Motor neuron (in vitro differentiated cells): ENCODE data around the gene SUN5. TPM values are rescaled to one million over a fixed set of nuclear protein-coding genes. Genes with fewer than 3 reads are reported as not detected.
A peak's percentile ranks its signal among the peaks of the same experiment; 100 is the strongest.

Source experiments
- ATAC-seq, 8 experiments: fragments of 200-7000 bp; cut with Tn5 transposase; replicated peaks in 6 of 8; 2 replicates each; pipeline ENCODE4 v1.8.0; 2021; ENCODE audit warnings: mild to moderate bottlenecking in 8 of 8, moderate library complexity in 8 of 8
- H3K27ac ChIP-seq, 2 donors: fragments of 250-450 bp; sonication (Bioruptor Pico); 2 replicates each; pipeline ENCODE4 v1.9.0; 2021; ENCODE audit warnings: antibody characterized with exemption in 2 of 2, mild to moderate bottlenecking in 2 of 2, moderate library complexity in 1 of 2
- H3K4me1 ChIP-seq, 2 donors: fragments of 250-450 bp; sonication (Bioruptor Pico); replicated peaks in 1 of 2; 2 replicates each; pipeline ENCODE4 v1.6.1; 2021; ENCODE audit warnings: antibody characterized with exemption in 2 of 2, mild to moderate bottlenecking in 2 of 2, moderate library complexity in 1 of 2
- H3K4me3 ChIP-seq, 5 donors: fragments of 250-450 bp; sonication (Bioruptor Pico); 2 replicates each; pipeline ENCODE4 v1.9.0; 2021; ENCODE audit warnings: antibody characterized with exemption in 5 of 5, mild to moderate bottlenecking in 5 of 5, moderate library complexity in 4 of 5
- WGBS, 10 experiments: fragments of 450-650 bp; shearing (Covaris generic); methylation state at CpG; one replicate each; pipeline ENCODE4 v1.0.0; 2022; 5-methylcytosine and 5-hydroxymethylcytosine counted together
- in situ Hi-C, 9 experiments: fragments of 400-800 bp; cut with MboI; loops; one replicate each; pipeline ENCODE4 v1.15.0; 2021; ENCODE audit warnings: low sequenced_read_pairs in 9 of 9, low pct_unique_long_range_greater_than_20kb in 2 of 9; ENCODE audit not compliant: unreplicated experiment in 9 of 9
- total RNA-seq, 8 experiments: library from RNA; unstranded; fragments of 300-600 nt; gene quantifications; 2 replicates each; pipeline versions ENCODE4 v1.2.3 to v1.2.4, GENCODE V29; 2022

The SUN5 gene
- total RNA-seq, 8 experiments from 2014 or later = not detected

GRCh38 chr20:33034115-33034514 is 29.9 kb upstream of the SUN5 start:
- no peak for ATAC-seq
- WGBS, 10 experiments = 36 to 100% (median 64%) methylated on average over 1 to 3 of the region's 5 CpGs; no CpG with 5 or more reads in 4 of the 10 experiments

GRCh38 chr20:33033381-33033780 is 29.1 kb upstream of the SUN5 start:
- no peak for ATAC-seq
- Histone ChIP-seq H3K4me1 (no peaks in the 10 kb centered on the region), H3K27ac (no peak overlapping the region), H3K4me3 (no peak overlapping the region)
- WGBS, 10 experiments = 0 to 79% (median 33%) methylated on average over 2 to 5 of the region's 5 CpGs; no CpG with 5 or more reads in 5 of the 10 experiments
- in situ Hi-C loops = no loop called here

More at GRCh38 chr20:33034115-33034514, 29.9 kb upstream of the SUN5 start:
- Histone ChIP-seq H3K27ac (no peak overlapping the region), H3K4me1 (no peaks in the 10 kb centered on the region), H3K4me3 (no peak overlapping the region)
- in situ Hi-C loops = no loop called here

- in situ Hi-C loops = no loop called here
- Histone ChIP-seq H3K27ac (no peak overlapping the region), H3K4me3 (no peak overlapping the region), H3K4me1 (no peaks in the 10 kb centered on the region)
- WGBS, 10 experiments = 18 to 85% (median 34%) methylated on average over 1 to 6 of the region's 6 CpGs; no CpG with 5 or more reads in 2 of the 10 experiments
- no peak for ATAC-seq
Observed at GRCh38 chr20:33032555-33032954, 28.3 kb upstream of the SUN5 start.

- Histone ChIP-seq H3K4me1 (no peaks in the 10 kb centered on the region), H3K4me3 (no peak within 1 kb of the TSS), H3K27ac (no peak within 1 kb of the TSS)
- 55 to 80% (median 67%) methylated on average over 1 to 7 of the region's 10 CpGs; no CpG with 5 or more reads in 7 of the 10 experiments for WGBS, 10 experiments
- ATAC-seq = no peak
- in situ Hi-C loops = no loop called here
Observed at GRCh38 chr20:33031531-33031930, 27.3 kb upstream of the SUN5 start, which contains the start of gene BPIFB6. BPIFB6 (plus strand) TSS chr20:33031648; CDS start chr20:33031648, 0 bp downstream.

- 0 to 83% (median 55%) methylated on average over 1 to 6 of the region's 6 CpGs; no CpG with 5 or more reads in 3 of the 10 experiments for WGBS, 10 experiments
- Histone ChIP-seq H3K4me1 (no peaks in the 10 kb centered on the region), H3K4me3 (no peak overlapping the region), H3K27ac (no peak overlapping the region)
- in situ Hi-C loops = no loop called here
- no peak for ATAC-seq
Observed at GRCh38 chr20:33030569-33030968, 26.3 kb upstream of the SUN5 start.

- in situ Hi-C loops = no loop called here
- ATAC-seq = no peak
- Histone ChIP-seq H3K4me3 (no peak overlapping the region), H3K4me1 (no peaks in the 10 kb centered on the region), H3K27ac (no peak overlapping the region)
- WGBS, 10 experiments = 7 to 89% (median 69%) methylated on average over 2 to 5 of the region's 9 CpGs; no CpG with 5 or more reads in 4 of the 10 experiments
Observed at GRCh38 chr20:33030076-33030475, 25.8 kb upstream of the SUN5 start.

- in situ Hi-C loops = no loop called here
- 0 to 80% (median 50%) methylated on average over 1 to 3 of the region's 7 CpGs; no CpG with 5 or more reads in 2 of the 10 experiments for WGBS, 10 experiments
- no peak for ATAC-seq
Observed at GRCh38 chr20:33028875-33029274, 24.6 kb upstream of the SUN5 start.

GRCh38 chr20:33027769-33028751 is 23.8 kb upstream of the SUN5 start:
- Histone ChIP-seq H3K27ac (no peak overlapping the region), H3K4me3 (no peak overlapping the region), H3K4me1 (no peaks in the 10 kb centered on the region)
- 0 to 100% (median 78%) methylated on average over 1 to 6 of the region's 12 CpGs; no CpG with 5 or more reads in 2 of the 10 experiments for WGBS, 10 experiments
- in situ Hi-C loops = no loop called here
- no peak for ATAC-seq

More at GRCh38 chr20:33028875-33029274, 24.6 kb upstream of the SUN5 start:
- H3K27ac ChIP-seq = no peak overlapping the region
- no peaks in the 10 kb centered on the region for H3K4me1 ChIP-seq
- no peak overlapping the region for H3K4me3 ChIP-seq

- no peak overlapping the region for H3K4me3 ChIP-seq
- no peak overlapping the region for H3K27ac ChIP-seq
- WGBS, 10 experiments = 17 to 67% (median 21%) methylated on average over 2 to 8 of the region's 10 CpGs; no CpG with 5 or more reads in 5 of the 10 experiments
- no peaks in the 10 kb centered on the region for H3K4me1 ChIP-seq
- in situ Hi-C loops = no loop called here
- no peak for ATAC-seq
Observed at GRCh38 chr20:33026779-33027759, 22.8 kb upstream of the SUN5 start.

GRCh38 chr20:33026072-33026778 is 22.0 kb upstream of the SUN5 start:
- 0 to 50% (median 10%) methylated on average over 1 to 4 of the region's 5 CpGs; no CpG with 5 or more reads in 6 of the 10 experiments for WGBS, 10 experiments
- Histone ChIP-seq H3K4me1 (no peaks in the 10 kb centered on the region), H3K27ac (no peak overlapping the region), H3K4me3 (no peak overlapping the region)
- peak in 2 of 8 experiments; percentile 45 to 62 for ATAC-seq
- in situ Hi-C loops = no loop called here

GRCh38 chr20:33025318-33025876 is 21.2 kb upstream of the SUN5 start:
- in situ Hi-C loops = no loop called here
- 0 to 100% (median 50%) methylated on average over 1 to 9 of the region's 9 CpGs for WGBS, 10 experiments
- Histone ChIP-seq H3K4me1 (no peaks in the 10 kb centered on the region), H3K4me3 (no peak overlapping the region), H3K27ac (no peak overlapping the region)
- no peak for ATAC-seq
